B cell (primary cell): ENCODE measurements around the gene PDIA2. TPM values are rescaled to one million over a fixed set of nuclear protein-coding genes. Genes with fewer than 3 reads are reported as not detected.
A peak's percentile ranks its signal among the peaks of the same experiment; 100 is the strongest.
"Not testable (repeated sequence)": the region's sequence is repeated elsewhere in the genome, so short reads cannot be mapped to it uniquely, and the experiment has no call there.

Experiments
- ATAC-seq: fragments of 200-7000 bp; cut with Tn5 transposase; one replicate; pipeline ENCODE4 v1.10.0; 2021; ENCODE audit warnings: low read depth, mild to moderate bottlenecking, moderate number of reproducible peaks, moderate library complexity
- CTCF ChIA-PET: fragments of 350-600 bp; sonication (Branson Sonifier 250); formaldehyde crosslinking; loops from one replicate; lab custom pipeline; 2021; ENCODE audit warnings: antibody characterized with exemption, inconsistent platforms; lab: Charles Lee
- POLR2A ChIA-PET: fragments of 350-600 bp; sonication (Branson Sonifier 250); formaldehyde crosslinking; loops from one replicate; lab custom pipeline; 2021; ENCODE audit warnings: antibody characterized with exemption; lab: Charles Lee
- DNase-seq: peaks from one replicate; pipeline ENCODE4 v3.0.0; 2013
- H2AFZ ChIP-seq: 2 replicates; pipeline ENCODE4 v1.6.1; 2012; ENCODE audit warnings: mild to moderate bottlenecking, low read depth, low read length; ENCODE audit not compliant: insufficient read depth, poor library complexity, severe bottlenecking
- H3K27ac ChIP-seq, 2 donors: 1 replicate in 1 of 2; 2 replicates in 1 of 2; pipeline ENCODE4 v1.5.1; 2012 to 2013; ENCODE audit warnings: low read length in 2 of 2, mild to moderate bottlenecking in 2 of 2, moderate library complexity in 1 of 2
- H3K27me3 ChIP-seq, 4 experiments: fragments of 200-600 bp in 1 of 4; sonication (generic) in 1 of 4; replicated peaks in 1 of 4; 1 replicate in 2 of 4; 2 replicates in 2 of 4; pipeline versions ENCODE4 v1.6.1 to v1.7.0; 2013 to 2016; ENCODE audit warnings: low read length in 3 of 4, mild to moderate bottlenecking in 2 of 4, mixed read lengths in 1 of 4, moderate library complexity in 1 of 4; ENCODE audit not compliant: insufficient read depth in 4 of 4, control insufficient read depth in 3 of 4; ENCODE audit errors: control extremely low read depth in 1 of 4
- H3K36me3 ChIP-seq, 2 experiments: replicated peaks in 1 of 2; 1 replicate in 1 of 2; 2 replicates in 1 of 2; pipeline versions ENCODE4 v1.6.1 to v1.7.1; 2013; ENCODE audit warnings: low read length in 1 of 2; ENCODE audit not compliant: insufficient read depth in 2 of 2, control insufficient read depth in 1 of 2; ENCODE audit errors: control extremely low read depth in 1 of 2, extremely low read depth in 1 of 2
- H3K4me1 ChIP-seq, 2 donors: fragments of 200-600 bp in 1 of 2; sonication (generic) in 1 of 2; 1 replicate in 1 of 2; 2 replicates in 1 of 2; pipeline versions ENCODE4 v1.5.1 to v1.6.1; 2013 to 2017; ENCODE audit warnings: low read length in 2 of 2; ENCODE audit not compliant: control insufficient read depth in 2 of 2, insufficient read depth in 2 of 2
- H3K4me2 ChIP-seq: replicated peaks from 2 replicates; pipeline ENCODE3; 2012; ENCODE audit warnings: mild to moderate bottlenecking, low read depth, low read length; ENCODE audit not compliant: poor library complexity, severe bottlenecking
- H3K4me3 ChIP-seq, 5 experiments: fragments of 200-600 bp in 1 of 5; sonication (generic) in 1 of 5; 1 replicate in 3 of 5; 2 replicates in 2 of 5; pipeline versions ENCODE4 v1.5.1 to v1.7.0; 2011 to 2016; ENCODE audit warnings: low read length in 4 of 5, mild to moderate bottlenecking in 4 of 5, low read depth in 2 of 5, control low read depth in 1 of 5, moderate library complexity in 1 of 5; ENCODE audit not compliant: insufficient read depth in 1 of 5; ENCODE audit errors: control extremely low read depth in 1 of 5, extremely low read depth in 1 of 5
- H3K79me2 ChIP-seq: fragments of 200-600 bp; sonication (generic); one replicate; pipeline ENCODE4 v1.6.0; 2016; ENCODE audit warnings: low read length; ENCODE audit not compliant: control insufficient read depth, insufficient read depth
- H3K9ac ChIP-seq: fragments of 200-600 bp; sonication (generic); 2 replicates; pipeline ENCODE4 v1.6.1; 2017; ENCODE audit warnings: mild to moderate bottlenecking, low read length, moderate library complexity
- H3K9me3 ChIP-seq, 3 donors: one replicate each; pipeline versions ENCODE4 v1.6.1 to v1.7.1; 2013; ENCODE audit warnings: low read length in 2 of 3; ENCODE audit not compliant: control insufficient read depth in 2 of 3, insufficient read depth in 1 of 3; ENCODE audit errors: control extremely low read depth in 1 of 3
- H4K20me1 ChIP-seq: 2 replicates; pipeline ENCODE4 v1.6.0; 2012; ENCODE audit warnings: mild to moderate bottlenecking, low read length; ENCODE audit not compliant: insufficient read depth, control insufficient read depth, poor library complexity, severe bottlenecking
- H3K27ac Mint-ChIP-seq: one replicate; pipeline ENCODE4 v1.8.0; 2021; ENCODE audit warnings: mixed read lengths
- H3K27me3 Mint-ChIP-seq: one replicate; pipeline ENCODE4 v1.8.0; 2021; ENCODE audit warnings: mixed read lengths
- H3K4me1 Mint-ChIP-seq: one replicate; pipeline ENCODE4 v1.8.0; 2021; ENCODE audit warnings: mixed read lengths
- H3K4me3 Mint-ChIP-seq: one replicate; pipeline ENCODE4 v1.8.0; 2021; ENCODE audit warnings: mixed read lengths
- H3K9me3 Mint-ChIP-seq: one replicate; pipeline ENCODE4 v1.8.0; 2022; ENCODE audit warnings: mixed read lengths; ENCODE audit not compliant: insufficient read depth
- EZH2 ChIP-seq: IDR thresholded peaks from 2 replicates; pipeline ENCODE4 v1.6.1; 2012; ENCODE audit warnings: borderline replicate concordance, low read depth, mild to moderate bottlenecking, moderate library complexity, low read length; ENCODE audit not compliant: insufficient read depth, poor library complexity, severe bottlenecking
- WGBS: methylation state at CpG from one replicate; pipeline ENCODE4 v1.1.5; 2013; ENCODE audit warnings: missing lambda C conversion rate; ENCODE audit not compliant: insufficient coverage; 5-methylcytosine and 5-hydroxymethylcytosine counted together
- intact Hi-C: fragments of 100-400 bp; cut with micrococcal nuclease; formaldehyde crosslinking; loops from one replicate; pipeline ENCODE4 v1.10.0; 2022
- polyA plus RNA-seq: library from polyadenylated mRNA; depleted of rRNA; stranded (reverse); fragments of >200 nt; gene quantifications from 2 replicates; pipeline ENCODE4 v1.2.3, GENCODE V29; 2012
- total RNA-seq, 2 donors: library from RNA; stranded (reverse); fragments of 120-200 nt in 1 of 2; gene quantifications; 1 replicate in 1 of 2; 2 replicates in 1 of 2; pipeline versions ENCODE4 v1.2.3 to v1.2.4, GENCODE V29; 2013 to 2022
- TF ChIP-seq, protein P1 (sequence below): fragments of 200-600 bp; IDR thresholded peaks from one replicate; pipeline ENCODE4 v1.8.0; 2022; ENCODE audit warnings: antibody characterized with exemption, mild to moderate bottlenecking

Gene PDIA2
- total and polyA plus RNA-seq, 2 donors (not counting 1 experiment from before 2014, with no cell fraction given) = 0.06 TPM; not detected in 1

GRCh38 chr16:333406-334094 is 50.6 kb downstream of the PDIA2 start:
- POLR2A ChIA-PET = no interaction called here
- no peaks in the 10 kb centered on the region for H3K27me3 Mint-ChIP-seq
- no peak for TF ChIP-seq EZH2
- TF ChIP-seq, protein P1, sequence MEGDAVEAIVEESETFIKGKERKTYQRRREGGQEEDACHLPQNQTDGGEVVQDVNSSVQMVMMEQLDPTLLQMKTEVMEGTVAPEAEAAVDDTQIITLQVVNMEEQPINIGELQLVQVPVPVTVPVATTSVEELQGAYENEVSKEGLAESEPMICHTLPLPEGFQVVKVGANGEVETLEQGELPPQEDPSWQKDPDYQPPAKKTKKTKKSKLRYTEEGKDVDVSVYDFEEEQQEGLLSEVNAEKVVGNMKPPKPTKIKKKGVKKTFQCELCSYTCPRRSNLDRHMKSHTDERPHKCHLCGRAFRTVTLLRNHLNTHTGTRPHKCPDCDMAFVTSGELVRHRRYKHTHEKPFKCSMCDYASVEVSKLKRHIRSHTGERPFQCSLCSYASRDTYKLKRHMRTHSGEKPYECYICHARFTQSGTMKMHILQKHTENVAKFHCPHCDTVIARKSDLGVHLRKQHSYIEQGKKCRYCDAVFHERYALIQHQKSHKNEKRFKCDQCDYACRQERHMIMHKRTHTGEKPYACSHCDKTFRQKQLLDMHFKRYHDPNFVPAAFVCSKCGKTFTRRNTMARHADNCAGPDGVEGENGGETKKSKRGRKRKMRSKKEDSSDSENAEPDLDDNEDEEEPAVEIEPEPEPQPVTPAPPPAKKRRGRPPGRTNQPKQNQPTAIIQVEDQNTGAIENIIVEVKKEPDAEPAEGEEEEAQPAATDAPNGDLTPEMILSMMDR = no peak
- H3K27me3 ChIP-seq = no peaks in the 10 kb centered on the region
- H3K4me1 Mint-ChIP-seq = peaks cover 44% of the 10 kb centered on the region
- peak; percentile 3 for DNase-seq
- H3K36me3 ChIP-seq = no peaks in the 10 kb centered on the region
- no peak overlapping the region for H3K27ac Mint-ChIP-seq
- no peak overlapping the region for H3K4me3 ChIP-seq
- intact Hi-C loops = no loop called here
- H3K79me2 ChIP-seq = peaks cover 98% of the 10 kb centered on the region
- peaks cover 89% of the 10 kb centered on the region for H4K20me1 ChIP-seq
- no peak for ATAC-seq
- CTCF ChIA-PET = no interaction called here
- no peaks in the 10 kb centered on the region for H3K9me3 Mint-ChIP-seq
- no peak overlapping the region for H3K4me2 ChIP-seq
- H3K9ac ChIP-seq = no peak overlapping the region
- 100% methylated on average over 3 of the region's 6 CpGs for WGBS
- H3K4me3 Mint-ChIP-seq = no peak overlapping the region
- no peak overlapping the region for H2AFZ ChIP-seq
- H3K27ac ChIP-seq = no peak overlapping the region
- no peaks in the 10 kb centered on the region for H3K9me3 ChIP-seq
- peaks cover 6 to 13% of the 10 kb centered on the region in 2 donors for H3K4me1 ChIP-seq

DNA sequence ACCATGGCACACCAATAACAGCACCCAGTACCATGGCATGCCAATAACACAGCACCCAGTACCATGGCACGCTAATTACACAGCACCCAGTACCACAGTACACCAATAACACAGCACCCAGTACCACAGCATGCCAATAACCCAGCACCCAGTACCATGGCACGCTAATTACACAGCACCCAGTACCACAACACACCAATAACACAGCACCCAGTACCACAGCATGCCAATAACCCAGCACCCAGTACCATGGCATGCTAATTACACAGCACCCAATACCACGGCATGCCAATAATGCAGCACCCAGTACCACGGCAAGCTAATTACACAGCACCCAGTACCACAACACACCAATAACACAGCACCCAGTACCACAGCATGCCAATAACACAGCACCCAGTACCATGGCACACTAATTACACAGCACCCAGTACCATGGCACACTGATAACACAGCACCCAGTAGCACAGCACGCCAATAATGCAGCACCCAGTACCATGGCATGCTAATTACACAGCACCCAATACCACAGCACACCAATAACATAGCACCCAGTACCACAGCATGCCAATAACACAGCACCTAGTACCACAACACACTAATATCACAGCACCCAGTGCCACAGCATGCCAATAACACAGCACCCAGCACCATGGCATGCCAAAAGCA is 51.3 kb downstream of the PDIA2 start:
- H3K27ac Mint-ChIP-seq, H3K9ac ChIP-seq, H3K4me3 ChIP-seq, intact Hi-C loops, H3K27me3 Mint-ChIP-seq, H3K27ac ChIP-seq, H3K36me3 ChIP-seq, H3K9me3 ChIP-seq, H3K4me2 ChIP-seq, DNase-seq, H3K27me3 ChIP-seq, H3K4me3 Mint-ChIP-seq, H3K9me3 Mint-ChIP-seq, POLR2A ChIA-PET, ATAC-seq, CTCF ChIA-PET, H2AFZ ChIP-seq: not testable (repeated sequence)
- WGBS = 99% methylated on average over 4 of the region's 5 CpGs
- H3K4me1 ChIP-seq = peaks cover 6 to 20% of the 10 kb centered on the region in 2 donors
- H3K79me2 ChIP-seq = peaks cover 98% of the 10 kb centered on the region
- H4K20me1 ChIP-seq = peaks cover 86% of the 10 kb centered on the region
- peaks cover 47% of the 10 kb centered on the region for H3K4me1 Mint-ChIP-seq

GRCh38 chr16:334861-335632 is 52.1 kb downstream of the PDIA2 start:
- H3K27ac Mint-ChIP-seq, POLR2A ChIA-PET, H3K27me3 ChIP-seq, H3K4me2 ChIP-seq, H3K9me3 Mint-ChIP-seq, H3K36me3 ChIP-seq, DNase-seq, H3K9me3 ChIP-seq, H3K4me3 ChIP-seq, ATAC-seq, H3K9ac ChIP-seq, H3K4me3 Mint-ChIP-seq, H3K27ac ChIP-seq, H2AFZ ChIP-seq, intact Hi-C loops, H3K27me3 Mint-ChIP-seq, CTCF ChIA-PET: not testable (repeated sequence)
- Histone ChIP-seq H4K20me1 (peaks cover 89% of the 10 kb centered on the region), H3K4me1 (peaks cover 14 to 27% of the 10 kb centered on the region in 2 donors), H3K79me2 (peaks cover 98% of the 10 kb centered on the region)
- H3K4me1 Mint-ChIP-seq = peaks cover 52% of the 10 kb centered on the region
- 100% methylated on average over 7 of the region's 11 CpGs for WGBS
